Mucosa of rectum (tissue), 2 donors: ENCODE data around the gene KLHL40.
A peak's percentile ranks its signal among the peaks of the same experiment; 100 is the strongest.

Source experiments
- H3K27ac ChIP-seq, 2 donors: one replicate each; pipeline ENCODE4 v1.7.0; 2013; ENCODE audit warnings: inconsistent platforms in 2 of 2, low read depth in 2 of 2, low read length in 2 of 2
- H3K27me3 ChIP-seq, 2 donors: one replicate each; pipeline ENCODE4 v1.7.0; 2013; ENCODE audit warnings: low read length in 2 of 2; ENCODE audit not compliant: control insufficient read depth in 2 of 2, insufficient read depth in 2 of 2
- H3K36me3 ChIP-seq, 2 donors: one replicate each; pipeline ENCODE4 v1.7.0; 2013; ENCODE audit warnings: low read length in 2 of 2; ENCODE audit not compliant: control insufficient read depth in 2 of 2, insufficient read depth in 2 of 2
- H3K4me1 ChIP-seq, 2 donors: one replicate each; pipeline ENCODE4 v1.7.0; 2013; ENCODE audit warnings: low read length in 2 of 2, mild to moderate bottlenecking in 1 of 2; ENCODE audit not compliant: control insufficient read depth in 2 of 2, insufficient read depth in 2 of 2
- H3K4me3 ChIP-seq, 2 donors: one replicate each; pipeline ENCODE4 v1.7.0; 2013; ENCODE audit warnings: low read length in 2 of 2
- H3K9ac ChIP-seq, 2 donors: one replicate each; pipeline ENCODE4 v1.7.0; 2013; ENCODE audit warnings: low read length in 2 of 2, low read depth in 1 of 2, mild to moderate bottlenecking in 1 of 2
- H3K9me3 ChIP-seq, 2 donors: one replicate each; pipeline ENCODE4 v1.7.0; 2013; ENCODE audit warnings: low read length in 2 of 2; ENCODE audit not compliant: control insufficient read depth in 2 of 2
- donor health status: healthy.
- donor health status: Normal muscosa, but diverticular disease.

KLHL40 gene

GRCh38 chr3:42651248-42652091, 33.9 kb upstream of the KLHL40 start:
- Histone ChIP-seq H3K4me3 (no peak overlapping the region), H3K9ac (no peak overlapping the region), H3K4me1 (peaks cover 14 to 32% of the 10 kb centered on the region in 2 donors), H3K9me3 (no peaks in the 10 kb centered on the region), H3K36me3 (peaks cover 14 to 15% of the 10 kb centered on the region in 2 donors), H3K27me3 (no peaks in the 10 kb centered on the region), H3K27ac (no peak overlapping the region)

GRCh38 chr3:42652251-42652610, 33.1 kb upstream of the KLHL40 start:
- H3K36me3 ChIP-seq: peaks cover 8 to 10% of the 10 kb centered on the region in 2 donors
- peak overlapping the region in 1 of 2 donors; percentile 61 for H3K27ac ChIP-seq
- no peak overlapping the region for H3K9ac ChIP-seq
- H3K27me3 ChIP-seq: no peaks in the 10 kb centered on the region
- H3K4me3 ChIP-seq: peak overlapping the region; percentile 70 to 73
- H3K4me1 ChIP-seq: peaks cover 14 to 32% of the 10 kb centered on the region in 2 donors
- no peaks in the 10 kb centered on the region for H3K9me3 ChIP-seq

GRCh38 chr3:42652611-42653302, 32.6 kb upstream of the KLHL40 start:
- H3K9ac ChIP-seq: peak overlapping the region; percentile 60 to 74
- peaks cover 14 to 32% of the 10 kb centered on the region in 2 donors for H3K4me1 ChIP-seq
- H3K9me3 ChIP-seq: no peaks in the 10 kb centered on the region
- H3K27me3 ChIP-seq: no peaks in the 10 kb centered on the region
- H3K36me3 ChIP-seq: peaks cover 3 to 4% of the 10 kb centered on the region in 2 donors
- H3K4me3 ChIP-seq: peak overlapping the region; percentile 70 to 73
- H3K27ac ChIP-seq: peak overlapping the region; percentile 61 to 62

- Histone ChIP-seq H3K27me3 (no peaks in the 10 kb centered on the region), H3K4me1 (peaks cover 14 to 32% of the 10 kb centered on the region in 2 donors)
Measured at GRCh38 chr3:42653303-42653559, 32.1 kb upstream of the KLHL40 start.

GRCh38 chr3:42653560-42654330, 31.6 kb upstream of the KLHL40 start, which contains the start of gene ZBTB47:
Gene ZBTB47 (plus strand): TSS chr3:42653697. CDS start chr3:42658356, 4,659 bp downstream.
- Histone ChIP-seq H3K9ac (peak within 1 kb of the TSS; percentile 60 to 74), H3K27ac (peak within 1 kb of the TSS; percentile 62 to 70), H3K4me3 (peak within 1 kb of the TSS; percentile 70 to 73), H3K9me3 (no peaks in the 10 kb centered on the region), H3K4me1 (peaks cover 14 to 32% of the 10 kb centered on the region in 2 donors), H3K36me3 (no peaks in the 10 kb centered on the region), H3K27me3 (no peaks in the 10 kb centered on the region)

More at GRCh38 chr3:42653303-42653559, 32.1 kb upstream of the KLHL40 start:
- Histone ChIP-seq H3K27ac (peak overlapping the region; percentile 61 to 62), H3K9ac (peak overlapping the region; percentile 60 to 74), H3K36me3 (peaks cover 0 to under 1% of the 10 kb centered on the region in 2 donors), H3K4me3 (peak overlapping the region; percentile 70 to 73), H3K9me3 (no peaks in the 10 kb centered on the region)

- H3K4me1 ChIP-seq: peaks cover 14 to 32% of the 10 kb centered on the region in 2 donors
Measured at GRCh38 chr3:42654331-42655201, 30.8 kb upstream of the KLHL40 start.

GRCh38 chr3:42655331-42655888, 29.9 kb upstream of the KLHL40 start:
- Histone ChIP-seq H3K36me3 (no peaks in the 10 kb centered on the region), H3K9me3 (no peaks in the 10 kb centered on the region), H3K27ac (peak overlapping the region; percentile 61 to 70), H3K9ac (peak overlapping the region; percentile 32 to 70), H3K4me1 (peaks cover 14 to 32% of the 10 kb centered on the region in 2 donors), H3K27me3 (no peaks in the 10 kb centered on the region), H3K4me3 (peak overlapping the region; percentile 58 to 73)

More at GRCh38 chr3:42654331-42655201, 30.8 kb upstream of the KLHL40 start:
- peak overlapping the region; percentile 70 to 73 for H3K4me3 ChIP-seq
- H3K36me3 ChIP-seq: no peaks in the 10 kb centered on the region
- H3K9ac ChIP-seq: peak overlapping the region; percentile 32 to 74
- no peaks in the 10 kb centered on the region for H3K27me3 ChIP-seq
- H3K9me3 ChIP-seq: no peaks in the 10 kb centered on the region
- peak overlapping the region; percentile 62 to 70 for H3K27ac ChIP-seq

- no peak overlapping the region for H3K9ac ChIP-seq
Measured at GRCh38 chr3:42655980-42656679, 29.2 kb upstream of the KLHL40 start.

More at GRCh38 chr3:42655980-42656679, 29.2 kb upstream of the KLHL40 start:
- Histone ChIP-seq H3K4me1 (peaks cover 14 to 32% of the 10 kb centered on the region in 2 donors), H3K27me3 (no peaks in the 10 kb centered on the region), H3K9me3 (no peaks in the 10 kb centered on the region), H3K4me3 (no peak overlapping the region), H3K27ac (peak overlapping the region in 1 of 2 donors; percentile 70), H3K36me3 (no peaks in the 10 kb centered on the region)
